Lower leg skin (tissue), 3 donors: ENCODE data around the gene GNPNAT1.

Experiments
- CTCF ChIP-seq, 3 donors: fragments of 450-650 bp; IDR thresholded peaks; one replicate each; pipeline ENCODE4 v1.5.1; 2016; ENCODE audit warnings: antibody characterized with exemption in 3 of 3, mild to moderate bottlenecking in 3 of 3, moderate library complexity in 2 of 3
- POLR2A ChIP-seq, 2 donors: fragments of 450-650 bp; IDR thresholded peaks; one replicate each; pipeline ENCODE4 v1.6.1; 2016 to 2017; ENCODE audit warnings: antibody characterized with exemption in 2 of 2, mild to moderate bottlenecking in 1 of 2, moderate library complexity in 1 of 2

DNA sequence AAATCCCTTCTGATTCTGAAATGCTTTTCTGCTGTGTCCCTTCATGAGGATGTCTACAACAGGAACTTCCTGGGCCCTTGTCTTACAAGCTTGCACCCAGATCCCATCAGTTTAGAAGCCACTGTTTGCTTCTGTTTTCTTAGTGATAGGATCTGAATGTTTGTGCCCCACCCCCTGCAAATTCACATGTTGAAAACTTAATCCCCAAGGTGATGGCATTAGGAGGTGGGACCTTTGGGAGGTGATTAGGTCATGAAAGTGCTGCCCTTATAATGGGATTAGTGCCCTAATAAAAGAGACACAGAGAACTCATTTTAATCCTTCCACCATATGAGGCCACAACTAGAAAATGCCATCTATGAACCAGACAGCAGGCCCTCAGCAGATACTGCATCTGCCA, 36.0 kb upstream of the GNPNAT1 start:
- TF ChIP-seq CTCF (IDR thresholded peaks at IDR 0.05) (no peak), POLR2A (IDR thresholded peaks at IDR 0.05) (no peak)
